Immature natural killer cell (primary cell): ENCODE measurements around the gene CDH4. TPM values are rescaled to one million over a fixed set of nuclear protein-coding genes. Genes with fewer than 3 reads are reported as not detected.
"Not testable (repeated sequence)": the region's sequence is repeated elsewhere in the genome, so short reads cannot be mapped to it uniquely, and the experiment has no call there.

ENCODE experiments used
- DNase-seq, 3 donors: peaks; one replicate each; pipeline ENCODE4 v3.0.0; 2022; ENCODE audit warnings: mixed read lengths in 1 of 3
- H3K27ac Mint-ChIP-seq, 6 donors: one replicate each; pipeline ENCODE4 v1.8.0; 2020; ENCODE audit warnings: mixed read lengths in 6 of 6, mild to moderate bottlenecking in 5 of 6, inconsistent platforms in 4 of 6, moderate library complexity in 3 of 6
- H3K27me3 Mint-ChIP-seq, 3 donors: one replicate each; pipeline ENCODE4 v1.8.0; 2020 to 2021; ENCODE audit warnings: low read depth in 3 of 3, mild to moderate bottlenecking in 3 of 3, mixed read lengths in 3 of 3, moderate library complexity in 3 of 3, inconsistent platforms in 1 of 3
- H3K36me3 Mint-ChIP-seq, 3 donors: one replicate each; pipeline ENCODE4 v1.8.0; 2020; ENCODE audit warnings: mixed read lengths in 3 of 3, inconsistent platforms in 2 of 3, mild to moderate bottlenecking in 2 of 3
- H3K4me1 Mint-ChIP-seq, 2 donors: one replicate each; pipeline ENCODE4 v1.8.0; 2020; ENCODE audit warnings: inconsistent platforms in 2 of 2, mild to moderate bottlenecking in 2 of 2, mixed read lengths in 2 of 2, moderate library complexity in 1 of 2
- H3K4me3 Mint-ChIP-seq, 5 donors: one replicate each; pipeline ENCODE4 v1.8.0; 2020; ENCODE audit warnings: mild to moderate bottlenecking in 5 of 5, mixed read lengths in 5 of 5, inconsistent platforms in 3 of 5, moderate library complexity in 3 of 5
- H3K9me3 Mint-ChIP-seq, 6 donors: one replicate each; pipeline ENCODE4 v1.8.0; 2020; ENCODE audit warnings: mild to moderate bottlenecking in 6 of 6, mixed read lengths in 6 of 6, inconsistent platforms in 4 of 6, moderate library complexity in 3 of 6
- polyA plus RNA-seq, 3 donors: library from polyadenylated mRNA; unstranded; fragments of 300-500 nt; fragmentation: Illumina TruSeq; gene quantifications; one replicate each; pipeline ENCODE4 v1.2.3, GENCODE V29; 2021

CDH4 gene
- polyA plus RNA-seq, 3 donors from 2014 or later = not detected

DNA sequence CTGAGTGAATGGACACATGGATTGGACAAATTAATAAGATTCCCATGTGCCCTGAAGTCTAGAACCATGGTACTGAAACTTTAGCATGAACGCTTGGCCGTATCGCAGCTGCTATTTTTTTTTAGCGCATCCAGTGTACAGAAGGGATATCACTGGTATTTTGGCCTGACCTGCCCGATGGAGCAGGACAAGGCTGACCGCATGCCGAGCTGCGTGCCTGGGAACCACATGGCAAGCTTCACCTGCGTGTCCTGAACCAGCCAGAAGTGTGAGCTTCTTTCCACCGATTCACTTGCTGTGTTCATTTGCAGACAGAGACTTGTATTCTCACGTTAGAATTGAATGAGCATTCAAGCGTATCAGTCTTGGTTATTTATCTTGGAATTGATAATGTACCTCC, 145.7 kb downstream of the CDH4 start:
- Mint-ChIP-seq H3K4me1 (no peaks in the 10 kb centered on the region), H3K27me3 (peaks cover 0 to 2% (median 2%) of the 10 kb centered on the region in 3 donors), H3K4me3 (no peak overlapping the region), H3K27ac (no peak overlapping the region), H3K36me3 (no peaks in the 10 kb centered on the region), H3K9me3 (peaks cover 0 to 7% (median 4%) of the 10 kb centered on the region in 6 donors)
- no peak for DNase-seq

GRCh38 chr20:61399433-61399832, 147.4 kb downstream of the CDH4 start:
- Mint-ChIP-seq H3K4me1 (no peaks in the 10 kb centered on the region), H3K4me3 (no peak overlapping the region), H3K27ac (no peak overlapping the region), H3K36me3 (no peaks in the 10 kb centered on the region), H3K27me3 (peaks cover 0 to 2% (median 0%) of the 10 kb centered on the region in 3 donors), H3K9me3 (peaks cover 0 to 7% (median 3%) of the 10 kb centered on the region in 6 donors)
- DNase-seq = no peak

GRCh38 chr20:61400499-61400898, 148.4 kb downstream of the CDH4 start:
- peaks cover 0 to 2% (median 0%) of the 10 kb centered on the region in 3 donors for H3K27me3 Mint-ChIP-seq
- H3K4me1 Mint-ChIP-seq = no peaks in the 10 kb centered on the region
- no peak for DNase-seq
- peaks cover 0 to 10% (median 4%) of the 10 kb centered on the region in 6 donors for H3K9me3 Mint-ChIP-seq
- H3K4me3 Mint-ChIP-seq = no peak overlapping the region
- no peaks in the 10 kb centered on the region for H3K36me3 Mint-ChIP-seq
- no peak overlapping the region for H3K27ac Mint-ChIP-seq

DNA sequence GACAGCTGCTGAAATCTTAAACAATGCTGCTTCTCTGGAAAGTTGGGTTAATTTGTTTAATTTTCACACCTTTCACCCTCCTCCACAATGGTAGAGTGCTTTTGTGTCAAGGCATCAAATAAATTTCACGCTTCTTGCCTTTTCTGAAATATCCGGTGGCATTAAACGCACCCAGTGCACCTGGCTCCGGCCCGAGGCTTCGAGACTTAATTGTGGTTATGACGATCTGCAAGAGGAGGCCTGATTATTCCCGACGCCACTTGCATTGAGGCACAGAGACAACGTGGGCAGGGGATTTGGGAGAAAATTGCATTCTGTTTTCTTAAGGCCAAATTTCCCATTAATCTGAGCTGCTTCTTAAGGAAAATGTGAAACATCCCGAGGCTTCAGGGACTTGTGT, 152.2 kb downstream of the CDH4 start:
- Mint-ChIP-seq H3K27me3 (peaks cover 0 to 3% (median 0%) of the 10 kb centered on the region in 3 donors), H3K4me3 (no peak overlapping the region), H3K36me3 (peaks cover 0 to 3% (median 0%) of the 10 kb centered on the region in 3 donors), H3K27ac (no peak overlapping the region), H3K4me1 (no peaks in the 10 kb centered on the region), H3K9me3 (peaks cover 0 to 13% (median 5%) of the 10 kb centered on the region in 6 donors)
- DNase-seq = no peak

GRCh38 chr20:61405007-61405406, 152.9 kb downstream of the CDH4 start:
- DNase-seq = no peak
- peaks cover 0 to 3% (median 1%) of the 10 kb centered on the region in 3 donors for H3K27me3 Mint-ChIP-seq
- no peak overlapping the region for H3K4me3 Mint-ChIP-seq

GRCh38 chr20:61406773-61407172, 154.7 kb downstream of the CDH4 start:
- not testable (repeated sequence) for H3K4me1 Mint-ChIP-seq, H3K9me3 Mint-ChIP-seq, H3K27me3 Mint-ChIP-seq, H3K27ac Mint-ChIP-seq, DNase-seq, H3K36me3 Mint-ChIP-seq, H3K4me3 Mint-ChIP-seq

More at GRCh38 chr20:61405007-61405406, 152.9 kb downstream of the CDH4 start:
- Mint-ChIP-seq H3K27ac (no peak overlapping the region), H3K4me1 (no peaks in the 10 kb centered on the region), H3K36me3 (peaks cover 0 to 3% (median 0%) of the 10 kb centered on the region in 3 donors), H3K9me3 (peaks cover 0 to 13% (median 5%) of the 10 kb centered on the region in 6 donors)

- Mint-ChIP-seq H3K9me3 (peaks cover 0 to 6% (median 2%) of the 10 kb centered on the region in 6 donors), H3K36me3 (peaks cover 0 to 3% (median 0%) of the 10 kb centered on the region in 3 donors), H3K27ac (no peak overlapping the region), H3K27me3 (peaks cover 0 to 3% (median 1%) of the 10 kb centered on the region in 3 donors), H3K4me1 (no peaks in the 10 kb centered on the region), H3K4me3 (no peak overlapping the region)
- DNase-seq = no peak
Measured at GRCh38 chr20:61407561-61407960, 155.5 kb downstream of the CDH4 start.

GRCh38 chr20:61408951-61409740, 157.1 kb downstream of the CDH4 start:
- Mint-ChIP-seq H3K27me3 (peaks cover 1 to 3% (median 3%) of the 10 kb centered on the region in 3 donors), H3K9me3 (peaks cover 0 to 6% (median 2%) of the 10 kb centered on the region in 6 donors), H3K27ac (no peak overlapping the region), H3K4me3 (no peak overlapping the region), H3K4me1 (no peaks in the 10 kb centered on the region), H3K36me3 (peaks cover 0 to 3% (median 0%) of the 10 kb centered on the region in 3 donors)
- no peak for DNase-seq

GRCh38 chr20:61411743-61412142, 159.7 kb downstream of the CDH4 start:
- no peak overlapping the region for H3K4me3 Mint-ChIP-seq
- peaks cover 0 to 3% (median 1%) of the 10 kb centered on the region in 6 donors for H3K9me3 Mint-ChIP-seq
- peaks cover 0 to 2% (median 0%) of the 10 kb centered on the region in 3 donors for H3K36me3 Mint-ChIP-seq
- H3K27me3 Mint-ChIP-seq = peaks cover 1 to 3% (median 3%) of the 10 kb centered on the region in 3 donors
- no peaks in the 10 kb centered on the region for H3K4me1 Mint-ChIP-seq
- no peak for DNase-seq
- no peak overlapping the region for H3K27ac Mint-ChIP-seq

DNA sequence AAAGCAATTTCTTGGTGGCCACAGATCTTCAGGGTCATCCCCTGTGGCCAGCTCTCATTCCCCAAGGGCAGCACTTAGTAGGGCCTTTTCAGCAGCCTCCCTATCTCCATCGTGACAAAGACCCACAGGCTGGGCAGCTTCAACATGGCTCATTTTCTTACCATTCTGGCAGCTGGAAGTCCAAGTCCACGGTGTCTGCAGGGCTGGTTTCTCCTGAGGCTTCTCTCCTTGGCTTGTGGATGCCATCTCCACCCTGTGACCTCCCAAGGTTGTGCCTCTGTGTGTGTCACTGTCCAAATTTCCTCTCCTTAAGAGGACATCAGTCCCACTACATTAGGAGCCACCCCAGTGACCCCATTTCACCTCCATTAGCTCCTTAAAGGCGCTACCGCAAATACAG, 161.7 kb downstream of the CDH4 start:
- Mint-ChIP-seq H3K4me1 (no peaks in the 10 kb centered on the region), H3K27me3 (peaks cover 0 to 5% (median 1%) of the 10 kb centered on the region in 3 donors), H3K4me3 (no peak overlapping the region), H3K36me3 (no peaks in the 10 kb centered on the region), H3K9me3 (no peaks in the 10 kb centered on the region), H3K27ac (no peak overlapping the region)
- no peak for DNase-seq

GRCh38 chr20:61414455-61414991, 162.5 kb downstream of the CDH4 start:
- DNase-seq = no peak
- H3K4me1 Mint-ChIP-seq = no peaks in the 10 kb centered on the region
- no peaks in the 10 kb centered on the region for H3K9me3 Mint-ChIP-seq
- H3K4me3 Mint-ChIP-seq = no peak overlapping the region
- H3K27ac Mint-ChIP-seq = no peak overlapping the region
- H3K36me3 Mint-ChIP-seq = no peaks in the 10 kb centered on the region
- H3K27me3 Mint-ChIP-seq = peaks cover 0 to 5% (median 3%) of the 10 kb centered on the region in 3 donors

DNA sequence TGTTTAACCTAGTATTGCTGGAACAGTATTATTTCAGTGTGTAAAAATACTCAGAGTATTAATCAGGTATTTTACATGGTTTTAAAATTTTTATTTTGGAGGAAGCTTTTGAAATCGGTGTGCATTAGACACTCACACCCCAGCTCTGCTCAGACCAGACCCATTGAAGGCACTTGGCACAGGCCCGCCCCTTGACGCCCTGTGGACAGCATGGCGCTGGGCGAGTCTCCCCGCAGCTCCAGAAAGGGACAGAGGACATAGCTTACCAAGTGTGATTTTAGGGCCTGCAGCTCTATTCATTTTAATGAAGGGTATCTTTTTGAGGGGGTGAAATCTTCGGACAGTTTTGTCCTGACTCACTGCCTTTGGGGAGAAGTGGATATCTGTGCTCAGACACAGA, 164.5 kb downstream of the CDH4 start:
- no peak for DNase-seq
- H3K4me1 Mint-ChIP-seq = no peaks in the 10 kb centered on the region
- peaks cover 0 to 5% (median 3%) of the 10 kb centered on the region in 3 donors for H3K27me3 Mint-ChIP-seq
- H3K9me3 Mint-ChIP-seq = peaks cover 0 to 4% (median 0%) of the 10 kb centered on the region in 6 donors
- H3K4me3 Mint-ChIP-seq = no peak overlapping the region
- H3K27ac Mint-ChIP-seq = no peak overlapping the region
- H3K36me3 Mint-ChIP-seq = no peaks in the 10 kb centered on the region

GRCh38 chr20:61417221-61417941, 165.3 kb downstream of the CDH4 start:
- H3K4me1 Mint-ChIP-seq = no peaks in the 10 kb centered on the region
- H3K27me3 Mint-ChIP-seq = peaks cover 0 to 5% (median 3%) of the 10 kb centered on the region in 3 donors
- H3K4me3 Mint-ChIP-seq = no peak overlapping the region
- DNase-seq = no peak
- H3K36me3 Mint-ChIP-seq = no peaks in the 10 kb centered on the region
- H3K9me3 Mint-ChIP-seq = peaks cover 0 to 4% (median 0%) of the 10 kb centered on the region in 6 donors
- no peak overlapping the region for H3K27ac Mint-ChIP-seq

DNA sequence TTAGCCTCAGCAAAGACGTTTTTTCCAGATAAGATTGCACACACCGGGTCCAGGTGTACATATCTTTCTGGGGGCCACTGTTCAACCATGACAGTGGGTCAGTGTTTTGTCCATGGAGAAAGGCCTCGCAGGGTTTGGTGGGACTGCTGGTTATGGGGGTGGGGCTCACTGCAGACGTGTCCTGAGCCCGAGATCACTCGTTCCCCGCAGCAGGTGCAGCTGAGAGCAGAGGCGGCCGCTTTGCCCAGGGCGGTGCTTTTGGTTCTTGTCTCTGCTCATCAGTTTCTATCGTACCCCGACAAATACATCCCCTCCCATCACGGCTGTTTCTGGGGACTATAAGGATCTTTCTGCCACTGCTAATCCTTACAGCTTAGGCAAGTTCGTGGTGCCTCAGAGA, 166.9 kb downstream of the CDH4 start:
- H3K36me3 Mint-ChIP-seq = no peaks in the 10 kb centered on the region
- H3K9me3 Mint-ChIP-seq = peaks cover 0 to 4% (median 0%) of the 10 kb centered on the region in 6 donors
- H3K27me3 Mint-ChIP-seq = peaks cover 0 to 3% (median 1%) of the 10 kb centered on the region in 3 donors
- no peak overlapping the region for H3K4me3 Mint-ChIP-seq
- H3K27ac Mint-ChIP-seq = no peak overlapping the region
- DNase-seq = no peak
- H3K4me1 Mint-ChIP-seq = no peaks in the 10 kb centered on the region
